Measurements from ENCODE around the gene SYT7.

DNA sequence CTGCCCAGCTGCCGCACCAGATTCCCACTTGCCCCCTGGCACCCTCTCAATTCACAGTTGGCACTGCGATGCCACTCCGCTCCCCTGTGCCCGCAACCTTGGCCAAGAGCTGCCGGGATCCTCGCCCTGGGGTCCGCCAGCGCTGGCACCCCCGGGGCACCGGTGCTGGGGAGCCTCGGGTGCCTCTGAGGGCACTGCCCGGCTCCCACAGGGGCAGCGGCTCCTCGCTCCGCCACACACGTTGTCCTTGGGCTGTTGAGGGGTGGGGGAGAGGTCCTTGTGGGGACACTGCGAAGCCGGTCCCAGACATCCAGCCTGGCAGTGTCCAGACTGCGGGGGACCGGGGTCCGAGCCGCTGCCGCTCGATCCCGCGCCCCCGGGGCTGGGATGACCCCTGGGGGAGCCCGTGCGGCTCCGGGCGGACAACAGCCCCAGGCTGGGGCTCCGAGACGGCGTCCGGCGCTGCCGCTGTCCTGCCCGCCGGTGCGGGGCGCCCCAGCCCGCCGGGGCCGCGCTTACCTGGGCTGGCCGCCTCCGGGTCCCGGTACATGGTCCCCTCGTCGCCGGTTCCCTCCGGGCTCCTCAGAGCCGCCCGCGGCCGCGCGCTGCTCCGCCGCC lies 496 bp downstream of the SYT7 start:
- TF ChIP-seq POLR2A (IDR thresholded peaks at IDR 0.05; ENCODE audit: low read depth, low read length) (no peak), SPI1 (IDR thresholded peaks at IDR 0.05; ENCODE audit: low read depth, low read length) (no peak)

Measured in GM12891 (cell line).